ENCODE measurements around the gene NCAPD3. TPM values are rescaled to one million over a fixed set of nuclear protein-coding genes. Genes with fewer than 3 reads are reported as not detected.
A peak's percentile ranks its signal among the peaks of the same experiment; 100 is the strongest.

The NCAPD3 gene
- total and polyA plus RNA-seq, 2 of the 13 experiments (the other 11 are each of a cell fraction or from before 2014, with no cell fraction given) = 20.7 to 25.6 TPM

DNA sequence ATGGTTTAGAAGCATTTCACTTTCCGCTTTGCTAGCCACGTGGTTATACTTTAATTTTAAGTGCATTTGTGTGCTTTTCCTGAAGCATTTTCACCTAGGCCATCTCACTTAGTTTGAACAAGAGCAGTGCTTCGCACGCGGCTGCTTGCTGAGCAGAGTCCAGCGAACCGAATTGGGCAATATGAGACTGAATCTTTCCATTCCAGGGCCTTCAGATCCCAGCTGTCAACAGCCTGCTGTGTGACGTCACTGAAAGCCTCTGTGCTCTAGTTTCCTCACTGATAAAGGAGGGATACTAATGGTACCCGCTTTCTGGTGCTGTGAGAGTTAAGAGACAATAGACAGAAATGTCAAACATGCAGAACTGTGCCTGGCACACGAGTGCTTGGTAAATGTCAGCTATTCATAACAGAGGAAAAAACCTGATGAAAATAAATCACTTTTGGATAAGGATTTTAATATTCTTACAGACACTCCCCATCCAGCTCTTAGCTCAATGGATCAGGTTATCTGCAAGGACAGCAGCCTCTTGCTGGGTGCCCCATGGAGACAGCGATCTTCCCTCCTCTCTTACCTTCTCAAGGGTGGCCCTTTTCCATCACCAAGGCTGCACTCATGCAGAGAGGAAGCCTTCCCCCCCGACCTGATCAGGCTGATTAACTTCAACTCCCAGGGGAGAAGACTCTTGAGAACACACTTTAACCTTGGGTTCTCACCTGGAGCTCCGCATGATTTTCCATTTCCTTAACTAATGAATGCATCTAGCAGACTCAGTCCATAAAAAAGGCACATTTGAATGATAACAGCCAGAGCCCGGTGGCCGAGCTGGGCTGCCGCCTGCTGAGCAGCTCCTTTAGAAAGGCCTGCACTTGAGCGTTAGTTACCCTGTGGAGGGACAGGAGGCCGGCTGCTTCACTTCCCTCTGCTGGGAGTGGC lies 48.9 kb upstream of the NCAPD3 start (continued):
- TF ChIP-seq HMGXB4 (CRISPR knock-in tag; IDR thresholded peaks at IDR 0.05; ENCODE audit: borderline replicate concordance in 1 of 2, low read depth in 1 of 2) (no peak), AHR (CRISPR knock-in tag; IDR thresholded peaks at IDR 0.05) (no peak), ETV6 (CRISPR knock-in tag; conservative IDR thresholded peaks at IDR 0.05) (no peak), TEAD2 (CRISPR knock-in tag; IDR thresholded peaks at IDR 0.05) (no peak), ZFX (CRISPR knock-in tag; IDR thresholded peaks at IDR 0.05; ENCODE audit: low read depth) (peak; percentile 79), E2F5 (CRISPR knock-in tag; conservative IDR thresholded peaks at IDR 0.05) (no peak), PITX1 (CRISPR knock-in tag; IDR thresholded peaks at IDR 0.05) (peak; percentile 54), HDAC1 (CRISPR knock-in tag; IDR thresholded peaks at IDR 0.05) (no peak; the same call in 1 of the 2 replicates), GATAD2A (CRISPR knock-in tag; IDR thresholded peaks at IDR 0.05) (peak; percentile 74; the same call in 1 of the 2 replicates), ARNTL (CRISPR knock-in tag; IDR thresholded peaks at IDR 0.05) (no peak), ZNF878 (CRISPR knock-in tag; IDR thresholded peaks at IDR 0.05) (0 out of 2 replicates have a peak, but pooled peaks have one; percentile 57), SALL1 (CRISPR knock-in tag; IDR thresholded peaks at IDR 0.05) (peak; percentile 81), SRSF1 (optimal IDR thresholded peaks at IDR 0.05; ENCODE audit: low read depth, low read length) (no peak), MLX (CRISPR knock-in tag; IDR thresholded peaks at IDR 0.05) (peak; percentile 76), MXD3 (CRISPR knock-in tag; IDR thresholded peaks at IDR 0.05) (0 out of 2 replicates have a peak, but pooled peaks have one; percentile 49), ZNF614 (CRISPR knock-in tag; IDR thresholded peaks at IDR 0.05; ENCODE audit: borderline replicate concordance) (0 out of 2 replicates have a peak, but pooled peaks have one; percentile 33), ZBTB1 (CRISPR knock-in tag; IDR thresholded peaks at IDR 0.05; ENCODE audit: borderline replicate concordance) (no peak)
- TF ChIP-seq, protein P1, sequence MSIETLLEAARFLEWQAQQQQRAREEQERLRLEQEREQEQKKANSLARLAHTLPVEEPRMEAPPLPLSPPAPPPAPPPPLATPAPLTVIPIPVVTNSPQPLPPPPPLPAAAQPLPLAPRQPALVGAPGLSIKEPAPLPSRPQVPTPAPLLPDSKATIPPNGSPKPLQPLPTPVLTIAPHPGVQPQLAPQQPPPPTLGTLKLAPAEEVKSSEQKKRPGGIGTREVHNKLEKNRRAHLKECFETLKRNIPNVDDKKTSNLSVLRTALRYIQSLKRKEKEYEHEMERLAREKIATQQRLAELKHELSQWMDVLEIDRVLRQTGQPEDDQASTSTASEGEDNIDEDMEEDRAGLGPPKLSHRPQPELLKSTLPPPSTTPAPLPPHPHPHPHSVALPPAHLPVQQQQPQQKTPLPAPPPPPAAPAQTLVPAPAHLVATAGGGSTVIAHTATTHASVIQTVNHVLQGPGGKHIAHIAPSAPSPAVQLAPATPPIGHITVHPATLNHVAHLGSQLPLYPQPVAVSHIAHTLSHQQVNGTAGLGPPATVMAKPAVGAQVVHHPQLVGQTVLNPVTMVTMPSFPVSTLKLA (IDR thresholded peaks at IDR 0.05) = peak; percentile 43
- TF ChIP-seq, protein P2, sequence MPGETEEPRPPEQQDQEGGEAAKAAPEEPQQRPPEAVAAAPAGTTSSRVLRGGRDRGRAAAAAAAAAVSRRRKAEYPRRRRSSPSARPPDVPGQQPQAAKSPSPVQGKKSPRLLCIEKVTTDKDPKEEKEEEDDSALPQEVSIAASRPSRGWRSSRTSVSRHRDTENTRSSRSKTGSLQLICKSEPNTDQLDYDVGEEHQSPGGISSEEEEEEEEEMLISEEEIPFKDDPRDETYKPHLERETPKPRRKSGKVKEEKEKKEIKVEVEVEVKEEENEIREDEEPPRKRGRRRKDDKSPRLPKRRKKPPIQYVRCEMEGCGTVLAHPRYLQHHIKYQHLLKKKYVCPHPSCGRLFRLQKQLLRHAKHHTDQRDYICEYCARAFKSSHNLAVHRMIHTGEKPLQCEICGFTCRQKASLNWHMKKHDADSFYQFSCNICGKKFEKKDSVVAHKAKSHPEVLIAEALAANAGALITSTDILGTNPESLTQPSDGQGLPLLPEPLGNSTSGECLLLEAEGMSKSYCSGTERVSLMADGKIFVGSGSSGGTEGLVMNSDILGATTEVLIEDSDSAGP (CRISPR knock-in tag; IDR thresholded peaks at IDR 0.05; ENCODE audit: borderline replicate concordance) = no peak
- TF ChIP-seq, protein P3, sequence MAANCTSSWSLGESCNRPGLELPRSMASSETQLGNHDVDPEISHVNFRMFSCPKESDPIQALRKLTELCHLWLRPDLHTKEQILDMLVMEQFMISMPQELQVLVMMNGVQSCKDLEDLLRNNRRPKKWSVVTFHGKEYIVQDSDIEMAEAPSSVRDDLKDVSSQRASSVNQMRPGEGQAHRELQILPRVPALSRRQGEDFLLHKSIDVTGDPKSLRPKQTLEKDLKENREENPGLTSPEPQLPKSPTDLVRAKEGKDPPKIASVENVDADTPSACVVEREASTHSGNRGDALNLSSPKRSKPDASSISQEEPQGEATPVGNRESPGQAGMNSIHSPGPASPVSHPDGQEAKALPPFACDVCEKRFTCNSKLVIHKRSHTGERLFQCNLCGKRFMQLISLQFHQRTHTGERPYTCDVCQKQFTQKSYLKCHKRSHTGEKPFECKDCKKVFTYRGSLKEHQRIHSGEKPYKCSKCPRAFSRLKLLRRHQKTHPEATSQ (CRISPR knock-in tag; IDR thresholded peaks at IDR 0.05; ENCODE audit: borderline replicate concordance) = no peak
